ENCODE data around the gene PPP2R2C.

GRCh38 chr4:6501171-6501570 is 28.8 kb upstream of the PPP2R2C start:
- TF ChIP-seq POLR2A (IDR thresholded peaks at IDR 0.05) (no peak), CTCF (IDR thresholded peaks at IDR 0.05) (no peak)
